Stimulated activated CD4-positive, alpha-beta T cell treated with anti-CD3 and anti-CD28 coated beads, Interleukin-12 subunit alpha, Interleukin-12 subunit beta, amount 100 ng/mL, for 48 hours (primary cell): ENCODE measurements around the gene TNS4.

Experiments
- DNase-seq, 3 donors: peaks; one replicate each; pipeline ENCODE4 v3.0.0-alpha.2; 2020; ENCODE audit warnings: low read depth in 2 of 3, low spot score in 1 of 3

TNS4 gene

GRCh38 chr17:40536295-40537171 lies 35.1 kb upstream of the TNS4 start:
- DNase-seq, result no peak

GRCh38 chr17:40535924-40536294 lies 34.5 kb upstream of the TNS4 start:
- DNase-seq, result no peak

GRCh38 chr17:40535438-40535837 lies 34.0 kb upstream of the TNS4 start:
- DNase-seq, result no peak

DNA sequence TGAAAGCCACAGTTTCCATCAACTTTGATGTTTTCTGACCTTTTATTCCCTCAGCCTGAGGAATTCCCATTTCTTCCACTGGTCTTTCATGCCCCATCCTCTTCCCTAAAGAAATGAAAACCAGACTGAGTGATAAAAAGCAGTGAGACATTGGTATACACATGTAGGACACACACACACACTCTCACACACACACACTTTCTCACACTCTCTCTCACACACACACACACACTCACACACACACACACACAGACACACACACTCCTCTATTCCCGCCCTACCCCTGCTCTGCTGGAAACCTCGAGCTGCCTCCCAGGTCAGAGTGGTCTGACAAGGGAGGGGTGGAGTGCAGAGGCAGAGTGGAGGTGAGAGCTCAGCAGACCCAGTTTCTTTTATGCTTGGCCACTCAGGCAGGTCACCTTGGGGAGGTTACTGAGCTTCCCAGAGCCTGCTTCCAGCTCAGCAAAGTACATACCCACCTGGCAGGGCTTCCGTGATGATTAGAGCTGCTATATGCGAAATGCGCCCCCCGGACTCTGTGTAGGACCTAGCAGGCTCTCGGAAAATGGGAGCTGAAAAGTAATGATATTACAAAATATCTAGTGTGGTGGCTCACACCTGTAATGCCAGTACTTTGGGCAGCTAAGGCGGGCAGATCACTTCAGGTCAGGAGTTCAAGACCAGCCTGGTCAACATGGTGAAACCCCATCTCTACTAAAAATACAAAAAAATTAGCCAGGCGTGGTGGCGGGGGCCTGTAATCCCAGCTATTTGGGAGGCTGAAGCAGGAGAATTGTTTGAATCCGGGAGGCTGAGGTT lies 33.2 kb upstream of the TNS4 start:
- DNase-seq, result no peak

- no peak for DNase-seq
Observed at GRCh38 chr17:40533896-40534295, 32.5 kb upstream of the TNS4 start.

DNA sequence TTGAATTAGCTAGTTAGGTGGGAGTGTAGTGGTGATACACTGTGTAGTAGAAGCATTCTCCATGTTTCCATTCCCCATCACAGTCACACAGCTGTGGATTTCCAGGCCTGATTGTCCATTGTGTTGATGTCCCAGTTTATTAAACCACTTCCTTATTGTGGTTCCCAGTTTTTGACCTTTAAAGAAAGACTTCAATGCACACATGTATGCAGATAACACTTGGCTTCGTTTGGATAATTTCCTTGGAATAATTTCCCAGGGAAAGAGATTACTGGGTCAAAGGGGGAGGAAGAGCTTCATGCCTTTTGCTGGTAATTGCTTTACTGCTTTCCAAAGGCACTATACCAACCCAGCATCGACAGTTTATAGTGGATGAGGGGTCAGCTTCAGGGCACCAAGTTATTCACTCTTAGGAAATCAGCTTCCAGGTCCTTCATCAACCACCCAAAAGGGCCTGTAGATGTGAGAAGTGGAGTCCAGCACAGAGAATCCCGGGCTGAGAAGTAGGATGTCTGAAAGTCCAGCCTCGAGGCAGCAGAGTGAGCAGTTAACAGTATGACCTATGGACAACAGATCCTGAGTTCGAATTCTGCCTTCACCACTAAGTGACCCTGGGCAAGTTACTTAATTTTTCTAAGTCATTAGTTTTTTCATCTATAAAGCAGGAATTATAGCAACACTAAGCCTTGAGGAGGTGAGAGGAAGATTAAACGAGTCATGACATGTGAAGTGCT lies 31.3 kb upstream of the TNS4 start:
- no peak for DNase-seq

DNA sequence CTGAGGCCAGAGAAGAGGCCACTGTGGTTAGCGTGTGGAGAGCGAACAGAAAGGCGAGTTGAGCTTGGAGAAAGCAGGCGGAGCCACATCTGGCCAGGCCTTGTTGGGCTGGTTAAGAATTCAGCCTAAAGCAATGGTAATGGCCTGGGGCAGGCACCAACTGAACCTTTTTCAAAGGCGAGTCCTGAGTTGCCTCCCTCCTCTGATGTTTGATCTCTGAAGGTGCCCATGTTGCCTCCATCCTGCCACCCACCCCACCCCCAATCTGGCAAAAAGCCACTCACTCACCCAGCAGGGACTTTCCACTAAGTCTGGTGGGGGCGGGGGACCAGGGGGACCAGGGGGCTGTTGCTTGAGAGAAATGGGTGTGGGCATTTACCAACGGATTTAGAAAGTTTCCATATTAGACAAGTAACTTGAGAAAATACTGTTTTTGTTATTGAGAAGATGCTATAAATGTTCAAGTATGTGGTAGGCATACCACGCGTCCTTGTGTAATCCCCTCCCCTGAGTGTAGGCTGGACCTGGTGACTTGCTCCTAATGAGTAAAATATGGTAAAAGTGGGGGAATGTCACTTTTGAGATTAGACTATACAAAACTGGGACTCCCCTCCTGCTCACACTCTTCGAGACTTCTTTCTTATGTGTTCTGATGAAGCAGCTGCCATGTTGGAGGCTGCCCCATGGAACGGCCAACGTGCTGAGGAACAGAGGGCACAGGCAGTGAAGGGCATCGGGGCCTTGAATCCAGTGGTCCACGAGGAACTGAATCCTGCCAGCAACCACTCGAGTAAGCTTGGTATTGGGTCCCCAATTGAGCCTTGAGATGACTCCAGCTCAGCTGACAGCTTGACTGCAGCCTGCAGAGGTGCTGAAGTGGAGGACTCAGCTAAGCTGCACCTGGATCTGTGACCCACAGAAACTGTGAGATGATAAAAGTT lies 29.9 kb upstream of the TNS4 start:
- DNase-seq, result peak; percentile 77 to 86 (median 78)

- DNase-seq, result no peak
Observed at GRCh38 chr17:40530531-40530994, 29.1 kb upstream of the TNS4 start.

DNA sequence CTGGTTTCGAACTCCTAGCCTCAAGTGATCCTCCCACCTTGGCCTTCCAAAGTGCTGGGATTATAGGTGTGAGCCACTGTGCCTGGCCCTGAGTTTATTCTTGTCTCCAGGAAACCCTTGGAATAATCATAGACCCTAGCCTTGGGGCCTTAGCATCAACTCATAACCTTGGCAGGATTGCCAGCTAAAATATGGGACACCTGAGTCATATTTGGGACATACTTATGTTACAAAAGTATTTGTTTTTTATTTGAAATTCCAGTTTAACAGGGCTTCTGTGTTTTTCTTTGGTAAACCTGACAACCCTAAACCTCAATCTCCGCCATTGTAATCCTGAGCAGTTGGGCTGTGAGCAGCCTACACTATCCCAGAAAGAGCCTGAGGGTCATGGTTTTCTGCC lies 28.6 kb upstream of the TNS4 start:
- no peak for DNase-seq

DNA sequence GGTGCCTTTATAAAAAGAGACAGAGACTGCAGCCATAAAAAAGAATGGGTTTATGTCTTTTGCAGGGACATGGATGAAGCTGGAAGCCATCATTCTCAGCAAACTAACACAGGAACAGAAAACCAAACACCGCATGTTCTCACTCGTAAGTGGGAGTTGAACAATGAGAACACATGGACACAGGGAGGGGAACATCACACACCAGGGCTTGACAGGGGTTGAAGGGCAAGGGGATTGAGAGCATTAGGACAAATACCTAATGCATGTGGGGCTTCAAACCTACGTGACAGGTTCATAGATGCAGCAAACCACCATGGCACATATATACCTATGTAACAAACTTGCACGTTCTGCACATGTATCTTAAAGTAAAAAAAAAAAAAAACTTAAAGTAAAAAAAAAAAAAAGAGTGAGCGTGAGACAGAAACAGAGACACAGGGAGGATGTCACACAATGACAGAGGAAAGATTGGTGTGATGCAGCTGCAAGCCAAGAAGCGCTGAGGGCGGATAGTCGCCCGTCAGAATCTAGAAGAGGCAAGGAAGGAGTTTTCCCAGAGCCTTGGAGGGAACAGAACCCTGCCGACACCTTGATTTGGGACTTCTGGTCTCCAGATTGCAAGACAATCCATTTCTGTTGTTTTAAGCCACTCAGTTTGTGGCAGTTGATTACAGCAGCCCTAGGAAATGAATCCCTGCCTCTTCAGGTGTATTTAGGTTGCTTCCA lies 27.4 kb upstream of the TNS4 start:
- DNase-seq, result no peak

GRCh38 chr17:40526668-40527067 lies 25.2 kb upstream of the TNS4 start:
- DNase-seq, result no peak

DNA sequence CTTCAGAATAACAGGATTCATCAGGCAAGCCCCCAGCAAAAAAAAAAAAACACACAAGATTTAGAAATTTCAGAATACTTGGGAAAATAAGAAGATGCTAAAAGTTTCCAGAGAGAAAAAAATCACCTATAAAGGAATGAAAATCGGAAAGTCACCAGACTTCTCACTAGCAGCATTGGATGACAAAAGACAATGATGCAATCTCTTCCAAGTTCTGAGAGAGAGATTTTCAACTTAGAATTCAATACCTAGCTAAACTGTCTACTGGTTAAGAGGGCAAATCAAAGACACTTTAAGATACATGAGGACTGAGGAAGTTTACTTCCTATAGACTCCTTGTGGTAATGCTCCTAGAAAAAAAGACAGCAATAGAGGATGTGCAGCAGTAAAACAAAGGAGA lies 23.9 kb upstream of the TNS4 start:
- no peak for DNase-seq

GRCh38 chr17:40524243-40524965 lies 23.0 kb upstream of the TNS4 start:
- no peak for DNase-seq

- DNase-seq, result no peak
Observed at GRCh38 chr17:40522961-40523310, 21.5 kb upstream of the TNS4 start.

DNA sequence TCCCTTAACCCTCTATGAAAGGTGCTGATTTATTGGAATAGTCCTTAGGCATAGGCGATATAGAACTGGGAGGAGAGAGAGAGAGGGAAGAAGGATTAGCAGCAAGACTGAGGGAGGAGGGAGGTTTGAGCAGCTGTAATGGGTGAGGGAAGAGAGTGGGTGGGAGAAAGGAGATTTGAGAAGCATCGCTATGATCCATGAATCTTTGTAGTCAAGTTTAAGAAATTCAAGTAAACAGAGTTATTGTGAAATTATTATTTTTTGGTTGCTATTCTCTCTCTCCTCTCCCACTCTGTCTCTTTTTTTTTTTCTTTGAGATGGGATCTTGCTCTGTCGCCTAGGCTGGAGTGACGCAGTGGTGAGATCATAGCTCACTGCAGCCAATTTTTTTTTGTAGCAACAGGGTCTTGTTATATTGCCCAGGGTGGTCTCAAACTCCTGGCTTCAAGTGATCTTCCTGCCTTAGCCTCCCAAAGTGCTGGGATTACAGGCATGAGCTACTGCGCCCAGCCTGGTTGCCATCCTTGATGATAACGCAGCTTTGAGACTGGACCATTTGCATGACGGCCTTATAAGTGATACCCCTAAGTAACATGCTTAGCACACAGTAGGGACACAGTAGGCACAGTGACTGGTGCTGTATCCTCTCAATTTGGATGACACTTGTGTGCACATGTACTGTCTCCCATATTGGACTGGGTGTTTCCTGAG lies 21.0 kb upstream of the TNS4 start:
- DNase-seq, result no peak

GRCh38 chr17:40520991-40521453 lies 19.6 kb upstream of the TNS4 start:
- no peak for DNase-seq

DNA sequence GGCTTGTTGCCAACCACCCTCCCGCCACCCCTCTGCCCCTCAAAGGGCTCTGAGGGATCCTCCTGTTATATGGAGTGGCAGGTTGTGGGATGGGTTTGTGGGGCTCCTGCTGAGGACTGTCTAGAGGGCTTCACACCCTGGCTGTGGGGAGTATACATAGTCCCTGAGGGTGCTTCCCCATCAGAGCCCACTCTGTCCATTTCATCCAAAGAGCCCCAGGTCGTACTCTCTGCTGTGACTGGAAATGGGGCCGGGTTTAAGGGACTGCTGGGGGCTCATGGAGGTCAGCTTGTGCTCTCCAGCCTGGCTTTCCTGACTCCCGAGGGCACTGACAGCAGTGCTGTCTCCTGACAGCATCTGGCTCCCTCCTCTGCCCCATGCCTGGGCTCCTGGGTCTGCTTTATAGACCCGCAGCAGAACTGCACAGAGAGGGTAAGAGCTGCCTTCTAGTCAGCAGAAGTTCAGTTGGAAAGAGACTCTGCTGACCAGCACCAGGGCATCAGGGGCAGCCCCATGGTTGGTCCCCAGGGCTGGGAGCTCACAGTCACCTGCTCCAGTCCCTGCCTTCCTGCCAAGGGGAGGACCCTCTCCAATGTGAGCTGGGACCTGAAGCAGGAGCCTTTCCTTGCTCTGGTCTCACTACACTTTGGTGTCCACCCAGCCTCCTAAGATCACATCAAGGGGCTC lies 17.8 kb upstream of the TNS4 start:
- no peak for DNase-seq
